CD4-positive, alpha-beta memory T cell (primary cell): ENCODE measurements around the gene PMPCA. TPM values are rescaled to one million over a fixed set of nuclear protein-coding genes. Genes with fewer than 3 reads are reported as not detected.

Source experiments
- CTCF ChIA-PET: fragments of 350-600 bp; sonication (Branson Sonifier 250); formaldehyde crosslinking; loops from one replicate; lab custom pipeline; 2021; ENCODE audit warnings: inconsistent platforms; ENCODE audit not compliant: partially characterized antibody; lab: Charles Lee
- POLR2A ChIA-PET: fragments of 350-600 bp; sonication (Branson Sonifier 250); formaldehyde crosslinking; loops from one replicate; lab custom pipeline; 2021; ENCODE audit not compliant: partially characterized antibody; lab: Charles Lee
- DNase-seq, 5 donors: peaks; one replicate each; pipeline versions ENCODE4 v3.0.0 to v3.0.0-alpha.2; 2020 to 2022; ENCODE audit warnings: mixed read lengths in 1 of 5
- H3K27ac ChIP-seq: one replicate; pipeline ENCODE4 v1.7.0; 2013; ENCODE audit warnings: low read depth, low read length
- H3K27me3 ChIP-seq: 2 replicates; pipeline ENCODE4 v1.7.0; 2013; ENCODE audit warnings: mild to moderate bottlenecking, low read length, moderate library complexity; ENCODE audit not compliant: insufficient read depth
- H3K36me3 ChIP-seq: 2 replicates; pipeline ENCODE4 v1.7.0; 2013; ENCODE audit warnings: mild to moderate bottlenecking, low read length, moderate library complexity; ENCODE audit not compliant: insufficient read depth
- H3K4me1 ChIP-seq: 2 replicates; pipeline ENCODE4 v1.7.0; 2013; ENCODE audit warnings: mild to moderate bottlenecking, low read length, moderate library complexity; ENCODE audit not compliant: insufficient read depth
- H3K4me3 ChIP-seq, 2 donors: one replicate each; pipeline ENCODE4 v1.7.0; 2013; ENCODE audit warnings: low read length in 2 of 2, mild to moderate bottlenecking in 1 of 2
- H3K9me3 ChIP-seq, 2 donors: one replicate each; pipeline ENCODE4 v1.7.0; 2013; ENCODE audit warnings: low read length in 2 of 2, control low read depth in 1 of 2; ENCODE audit not compliant: control insufficient read depth in 1 of 2
- H3K27ac Mint-ChIP-seq, 7 donors: one replicate each; pipeline ENCODE4 v1.8.0; 2020 to 2021; ENCODE audit warnings: mixed read lengths in 7 of 7, mild to moderate bottlenecking in 6 of 7, inconsistent platforms in 3 of 7, moderate library complexity in 3 of 7
- H3K27me3 Mint-ChIP-seq, 2 donors: one replicate each; pipeline ENCODE4 v1.8.0; 2020 to 2021; ENCODE audit warnings: mixed read lengths in 2 of 2
- H3K36me3 Mint-ChIP-seq, 2 donors: one replicate each; pipeline ENCODE4 v1.8.0; 2020 to 2021; ENCODE audit warnings: mixed read lengths in 2 of 2, inconsistent platforms in 1 of 2, mild to moderate bottlenecking in 1 of 2
- H3K4me1 Mint-ChIP-seq, 4 donors: one replicate each; pipeline ENCODE4 v1.8.0; 2020 to 2021; ENCODE audit warnings: mixed read lengths in 4 of 4, mild to moderate bottlenecking in 1 of 4
- H3K4me3 Mint-ChIP-seq, 8 donors: one replicate each; pipeline ENCODE4 v1.8.0; 2020 to 2021; ENCODE audit warnings: mixed read lengths in 8 of 8, mild to moderate bottlenecking in 7 of 8, moderate library complexity in 6 of 8, inconsistent platforms in 3 of 8
- H3K9me3 Mint-ChIP-seq, 8 donors: one replicate each; pipeline ENCODE4 v1.8.0; 2020 to 2021; ENCODE audit warnings: mixed read lengths in 8 of 8, mild to moderate bottlenecking in 5 of 8, inconsistent platforms in 3 of 8, moderate library complexity in 1 of 8
- intact Hi-C: fragments of 100-400 bp; cut with micrococcal nuclease; formaldehyde crosslinking; loops from one replicate; pipeline ENCODE4 v1.15.1; 2023
- polyA plus RNA-seq, 2 donors: library from polyadenylated mRNA; unstranded; fragments of 300-500 nt; fragmentation: Illumina TruSeq; gene quantifications; one replicate each; pipeline ENCODE4 v1.2.3, GENCODE V29; 2021
- total RNA-seq, 2 experiments: library from RNA; stranded (reverse); gene quantifications; one replicate each; pipeline ENCODE4 v1.2.3, GENCODE V29; 2021

The PMPCA gene
- total and polyA plus RNA-seq, 4 experiments from 2014 or later, result 44.2 to 73.3 (median 58.5) TPM

DNA sequence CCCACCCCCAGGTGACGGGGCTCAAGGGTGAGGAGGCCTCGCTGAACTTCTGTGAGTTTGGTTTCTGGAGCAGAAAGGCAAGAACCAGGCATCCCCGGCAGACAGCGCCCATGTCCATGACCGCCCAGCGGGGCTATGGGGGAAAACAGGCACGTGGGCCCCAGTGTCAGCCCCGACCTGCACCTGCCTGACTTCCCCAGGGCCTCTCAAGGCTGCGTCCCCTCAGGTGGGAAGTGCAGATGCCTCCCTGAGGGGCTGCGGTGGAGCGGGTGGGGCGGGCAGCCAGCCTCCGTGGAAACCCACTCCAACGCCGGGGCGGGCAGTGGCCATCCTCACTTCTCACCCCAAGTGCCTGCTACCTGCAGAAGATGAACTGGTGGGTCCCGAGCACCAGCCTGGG lies 30.1 kb upstream of the PMPCA start:
- H3K27me3 Mint-ChIP-seq, result no peaks in the 10 kb centered on the region
- POLR2A ChIA-PET, result no interaction called here
- Histone ChIP-seq H3K27me3 (no peaks in the 10 kb centered on the region), H3K4me1 (peaks cover 14% of the 10 kb centered on the region), H3K27ac (no peak overlapping the region), H3K36me3 (peaks cover 8% of the 10 kb centered on the region), H3K4me3 (no peak overlapping the region), H3K9me3 (no peaks in the 10 kb centered on the region)
- H3K9me3 Mint-ChIP-seq, result no peaks in the 10 kb centered on the region
- no peak overlapping the region for H3K4me3 Mint-ChIP-seq
- peaks cover 6 to 24% of the 10 kb centered on the region in 2 donors for H3K36me3 Mint-ChIP-seq
- H3K27ac Mint-ChIP-seq, result no peak overlapping the region
- no peak for DNase-seq
- CTCF ChIA-PET, result no interaction called here
- intact Hi-C loops, result no loop called here
- H3K4me1 Mint-ChIP-seq, result peaks cover 0 to 16% (median 8%) of the 10 kb centered on the region in 4 donors

DNA sequence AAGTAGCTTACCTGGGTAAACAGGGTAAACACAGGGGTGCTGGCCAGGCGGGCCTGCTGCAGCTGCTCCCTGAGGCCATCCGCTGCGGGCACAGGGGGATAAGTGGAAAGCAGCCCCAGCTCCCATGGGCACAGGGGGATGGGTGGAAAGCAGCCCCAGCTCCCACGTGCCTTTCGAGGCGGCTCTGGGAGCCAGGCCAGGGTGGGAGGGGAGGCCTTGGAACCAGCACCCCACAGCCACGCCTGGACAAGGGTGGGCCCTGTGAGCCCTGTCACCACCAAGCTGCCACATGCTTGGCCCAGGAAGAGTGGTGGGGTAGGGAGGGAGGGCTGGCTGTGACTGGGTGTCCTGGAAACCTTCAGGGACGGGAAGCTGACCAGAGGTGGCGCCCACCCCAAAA lies 29.1 kb upstream of the PMPCA start:
- peaks cover 0 to 26% (median 12%) of the 10 kb centered on the region in 4 donors for H3K4me1 Mint-ChIP-seq
- H3K4me3 Mint-ChIP-seq, result no peak overlapping the region
- Histone ChIP-seq H3K27ac (no peak overlapping the region), H3K4me3 (no peak overlapping the region), H3K4me1 (peaks cover 22% of the 10 kb centered on the region), H3K36me3 (peaks cover 8% of the 10 kb centered on the region), H3K27me3 (no peaks in the 10 kb centered on the region), H3K9me3 (no peaks in the 10 kb centered on the region)
- POLR2A ChIA-PET, result no interaction called here
- peaks cover 6 to 32% of the 10 kb centered on the region in 2 donors for H3K36me3 Mint-ChIP-seq
- CTCF ChIA-PET, result no interaction called here
- intact Hi-C loops, result no loop called here
- no peaks in the 10 kb centered on the region for H3K27me3 Mint-ChIP-seq
- no peak for DNase-seq
- no peak overlapping the region for H3K27ac Mint-ChIP-seq
- no peaks in the 10 kb centered on the region for H3K9me3 Mint-ChIP-seq

DNA sequence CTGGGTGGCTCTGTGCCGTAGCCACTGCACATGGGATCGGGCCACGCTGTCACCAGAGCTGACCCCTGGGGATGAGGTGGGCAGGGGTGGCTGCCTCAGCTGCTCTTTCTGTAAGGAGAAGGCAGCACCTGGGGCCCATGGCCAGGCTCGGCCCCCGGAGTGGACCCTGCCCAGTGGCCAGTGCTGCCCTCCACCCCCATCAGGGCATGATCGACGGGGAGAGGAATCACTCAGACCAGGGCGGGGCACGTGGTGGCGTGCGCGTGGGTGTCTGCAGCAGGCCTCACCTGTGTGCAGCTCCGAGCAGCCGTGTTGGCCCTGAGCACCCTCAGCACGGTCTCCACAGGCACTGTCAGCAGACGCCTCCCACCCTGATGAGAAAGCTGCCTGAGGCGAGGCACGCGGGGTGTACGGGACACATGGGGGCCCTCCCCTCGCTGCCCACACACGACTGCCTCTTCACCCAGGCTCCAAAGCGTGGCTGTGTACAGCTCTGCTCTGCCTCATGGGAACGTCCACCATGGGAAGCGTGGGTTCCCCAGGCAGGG lies 28.4 kb upstream of the PMPCA start:
- H3K27me3 ChIP-seq, result no peaks in the 10 kb centered on the region
- peaks cover 22% of the 10 kb centered on the region for H3K4me1 ChIP-seq
- no peak for DNase-seq
- peaks cover 0 to 27% (median 12%) of the 10 kb centered on the region in 4 donors for H3K4me1 Mint-ChIP-seq
- H3K4me3 ChIP-seq, result no peak overlapping the region
- intact Hi-C loops, result no loop called here
- peaks cover 6 to 37% of the 10 kb centered on the region in 2 donors for H3K36me3 Mint-ChIP-seq
- H3K27me3 Mint-ChIP-seq, result no peaks in the 10 kb centered on the region
- H3K9me3 Mint-ChIP-seq, result no peaks in the 10 kb centered on the region
- no peaks in the 10 kb centered on the region for H3K9me3 ChIP-seq
- H3K36me3 ChIP-seq, result peaks cover 8% of the 10 kb centered on the region
- H3K4me3 Mint-ChIP-seq, result no peak overlapping the region
- POLR2A ChIA-PET, result no interaction called here
- CTCF ChIA-PET, result no interaction called here
- H3K27ac Mint-ChIP-seq, result no peak overlapping the region
- H3K27ac ChIP-seq, result no peak overlapping the region

DNA sequence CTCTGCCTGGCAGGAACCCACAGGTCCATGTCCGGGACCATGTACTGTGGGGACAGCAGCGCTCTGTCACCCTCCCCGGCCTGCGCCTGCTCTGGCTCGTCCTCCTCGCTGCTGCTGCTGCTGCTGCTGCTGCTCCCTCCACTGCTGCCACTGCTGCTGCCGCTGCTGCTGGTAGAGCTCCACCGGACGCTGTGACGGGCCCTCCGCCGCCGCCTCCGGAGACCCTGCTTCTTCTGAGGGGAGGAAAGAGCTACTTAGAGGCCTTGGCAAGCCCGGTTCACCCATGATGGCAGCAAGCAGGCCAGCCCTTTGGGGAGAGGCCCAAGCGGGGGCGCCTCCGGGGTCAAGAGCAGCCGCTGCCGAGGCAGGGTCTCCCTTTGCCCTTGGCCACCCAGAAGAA lies 27.0 kb upstream of the PMPCA start:
- no peak overlapping the region for H3K27ac Mint-ChIP-seq
- no peaks in the 10 kb centered on the region for H3K9me3 ChIP-seq
- ChIA-PET CTCF (no interaction called here), POLR2A (no interaction called here)
- DNase-seq, result no peak
- peaks cover 0 to 27% (median 12%) of the 10 kb centered on the region in 4 donors for H3K4me1 Mint-ChIP-seq
- no peak overlapping the region for H3K4me3 Mint-ChIP-seq
- no peaks in the 10 kb centered on the region for H3K9me3 Mint-ChIP-seq
- H3K27me3 Mint-ChIP-seq, result no peaks in the 10 kb centered on the region
- H3K27ac ChIP-seq, result no peak overlapping the region
- H3K36me3 ChIP-seq, result peaks cover 12% of the 10 kb centered on the region
- peaks cover 22% of the 10 kb centered on the region for H3K4me1 ChIP-seq
- H3K27me3 ChIP-seq, result no peaks in the 10 kb centered on the region
- no peak overlapping the region for H3K4me3 ChIP-seq
- intact Hi-C loops, result no loop called here
- peaks cover 14 to 43% of the 10 kb centered on the region in 2 donors for H3K36me3 Mint-ChIP-seq

DNA sequence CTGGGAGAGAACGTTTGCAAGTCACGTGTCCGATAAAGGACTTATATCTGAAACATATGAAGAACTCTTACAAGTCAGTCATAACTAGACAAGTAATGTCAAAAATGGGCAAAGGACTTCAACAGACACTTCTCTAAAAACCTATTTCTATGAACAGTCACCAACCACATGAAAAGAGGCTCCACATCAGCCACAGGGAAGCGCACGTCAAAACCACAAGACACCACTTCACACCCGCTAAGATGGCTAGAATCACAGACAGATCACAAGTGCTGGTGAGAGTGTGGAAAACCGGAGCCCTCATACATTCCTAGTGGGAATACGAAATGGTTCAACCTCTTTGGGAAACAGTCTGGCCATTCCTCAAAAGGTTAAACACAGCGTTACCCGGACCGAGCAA lies 25.4 kb upstream of the PMPCA start:
- H3K27me3 ChIP-seq, result no peaks in the 10 kb centered on the region
- DNase-seq, result peak in 4 of 5 donors; percentile 53 to 69 (median 65)
- no peaks in the 10 kb centered on the region for H3K9me3 ChIP-seq
- no peaks in the 10 kb centered on the region for H3K27me3 Mint-ChIP-seq
- ChIA-PET CTCF (interaction anchor here (1.3 kb wide), 1 partner anchor 22 kb away, joined by 8 read pairs; the partner anchor contains the start of gene DNLZ), POLR2A (interaction anchor here (1.4 to 2.0 kb wide), 2 partner anchors 21 to 25 kb away, joined by 3 to 11 read pairs; partner anchors contain the start of gene DNLZ)
- H3K27ac ChIP-seq, result no peak overlapping the region
- peaks cover 22% of the 10 kb centered on the region for H3K4me1 ChIP-seq
- peaks cover 26 to 56% of the 10 kb centered on the region in 2 donors for H3K36me3 Mint-ChIP-seq
- intact Hi-C loops, result no loop called here
- no peaks in the 10 kb centered on the region for H3K9me3 Mint-ChIP-seq
- peak overlapping the region in 4 of 7 donors; percentile 17 to 77 (median 60) for H3K27ac Mint-ChIP-seq
- H3K4me3 ChIP-seq, result no peak overlapping the region
- H3K4me3 Mint-ChIP-seq, result peak overlapping the region in 5 of 8 donors; percentile 46 to 65 (median 51)
- H3K4me1 Mint-ChIP-seq, result peaks cover 0 to 27% (median 14%) of the 10 kb centered on the region in 4 donors
- peaks cover 17% of the 10 kb centered on the region for H3K36me3 ChIP-seq

DNA sequence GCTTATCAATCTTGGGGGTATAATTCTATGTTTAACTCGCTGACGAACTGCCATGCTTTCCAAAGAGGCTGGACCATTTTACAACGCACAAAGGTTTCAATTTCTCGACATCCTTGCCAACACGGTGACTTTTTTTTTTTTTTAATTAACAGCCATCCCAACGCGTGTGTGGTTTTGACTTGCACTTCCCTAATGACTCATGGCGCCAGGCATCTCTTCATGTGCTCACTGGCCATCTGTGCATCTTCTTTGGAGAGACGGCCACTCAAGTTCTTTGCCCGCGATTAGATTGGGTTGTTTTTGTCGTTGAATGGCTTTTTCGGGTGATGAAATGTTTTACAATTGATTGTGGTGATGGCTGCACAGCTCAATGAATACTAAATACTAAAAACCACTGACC lies 24.4 kb upstream of the PMPCA start:
- DNase-seq, result no peak
- Mint-ChIP-seq H3K27ac (no peak overlapping the region), H3K9me3 (no peaks in the 10 kb centered on the region), H3K4me3 (peak overlapping the region in 5 of 8 donors; percentile 0 to 47 (median 19)), H3K36me3 (peaks cover 30 to 57% of the 10 kb centered on the region in 2 donors), H3K4me1 (peaks cover 0 to 27% (median 14%) of the 10 kb centered on the region in 4 donors), H3K27me3 (no peaks in the 10 kb centered on the region)
- Histone ChIP-seq H3K27me3 (no peaks in the 10 kb centered on the region), H3K9me3 (no peaks in the 10 kb centered on the region), H3K4me1 (peaks cover 22% of the 10 kb centered on the region), H3K4me3 (no peak overlapping the region), H3K36me3 (peaks cover 17% of the 10 kb centered on the region), H3K27ac (no peak overlapping the region)
- POLR2A ChIA-PET, result interaction anchor here (1.4 to 2.0 kb wide), 2 partner anchors 18 to 22 kb away, joined by 3 to 11 read pairs; partner anchors contain the start of gene DNLZ
- intact Hi-C loops, result no loop called here
- CTCF ChIA-PET, result no interaction called here

DNA sequence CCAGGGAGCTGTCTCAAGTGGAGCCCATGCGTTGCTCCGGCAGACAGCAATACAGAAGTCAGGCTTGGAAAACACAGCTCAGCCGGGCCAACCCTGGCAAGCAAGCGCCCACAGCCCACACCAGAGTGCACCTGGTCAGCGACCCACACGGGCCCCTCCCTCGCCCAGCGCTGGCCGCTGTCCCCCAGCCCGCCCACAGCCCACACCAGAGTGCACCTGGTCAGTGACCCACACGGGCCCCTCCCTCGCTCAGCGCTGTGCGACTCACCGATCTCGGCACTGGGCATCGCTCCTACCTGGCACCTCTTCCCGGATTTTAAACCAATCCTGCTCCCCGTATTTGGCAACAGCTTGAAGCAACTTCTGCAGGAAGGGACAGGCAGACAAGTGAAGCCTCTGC lies 23.2 kb upstream of the PMPCA start:
- CTCF ChIA-PET, result interaction anchor here (1.6 kb wide), 1 partner anchor 13 kb away, joined by 4 read pairs; no protein-coding TSS in a partner anchor
- Mint-ChIP-seq H3K27ac (peak overlapping the region in 1 of 7 donors; percentile 8), H3K36me3 (peaks cover 38 to 67% of the 10 kb centered on the region in 2 donors), H3K4me1 (peaks cover 0 to 27% (median 15%) of the 10 kb centered on the region in 4 donors), H3K9me3 (no peaks in the 10 kb centered on the region), H3K4me3 (no peak overlapping the region), H3K27me3 (no peaks in the 10 kb centered on the region)
- no peak overlapping the region for H3K4me3 ChIP-seq
- intact Hi-C loops, result no loop called here
- peaks cover 23% of the 10 kb centered on the region for H3K36me3 ChIP-seq
- no peak overlapping the region for H3K27ac ChIP-seq
- POLR2A ChIA-PET, result interaction anchor here (1.4 kb wide), 1 partner anchor 16 kb away, joined by 3 read pairs; no protein-coding TSS in a partner anchor
- peak in 1 of 5 donors; percentile 37 for DNase-seq
- no peaks in the 10 kb centered on the region for H3K27me3 ChIP-seq
- H3K9me3 ChIP-seq, result no peaks in the 10 kb centered on the region
- H3K4me1 ChIP-seq, result peaks cover 22% of the 10 kb centered on the region
